Loucy (cell line): ENCODE measurements around the gene UNC13C.

ENCODE experiments used
- H2AFZ ChIP-seq: fragments of 200-600 bp; sonication (generic); 2 replicates; pipeline ENCODE4 v1.6.0; 2016; ENCODE audit warnings: antibody characterized with exemption, mild to moderate bottlenecking, low read length, moderate library complexity
- H3F3A ChIP-seq: fragments of 200-600 bp; 2 replicates; pipeline ENCODE4 v1.6.0; 2016; ENCODE audit warnings: antibody characterized with exemption, low read depth, mild to moderate bottlenecking
- H3K27me3 ChIP-seq: fragments of 200-600 bp; sonication (generic); 2 replicates; pipeline ENCODE4 v1.6.1; 2014; ENCODE audit warnings: low read length, mild to moderate bottlenecking; ENCODE audit not compliant: insufficient read depth, poor library complexity, severe bottlenecking
- H3K36me3 ChIP-seq: fragments of 200-600 bp; sonication (generic); 2 replicates; pipeline ENCODE4 v1.6.1; 2016; ENCODE audit warnings: low read length; ENCODE audit not compliant: insufficient read depth
- H3K4me1 ChIP-seq: fragments of 200-600 bp; sonication (generic); 2 replicates; pipeline ENCODE4 v1.5.1; 2014; ENCODE audit warnings: low read length, mild to moderate bottlenecking; ENCODE audit not compliant: insufficient read depth, poor library complexity, severe bottlenecking
- H3K4me2 ChIP-seq: fragments of 200-600 bp; sonication (generic); 2 replicates; pipeline ENCODE4 v1.6.0; 2014; ENCODE audit warnings: antibody characterized with exemption, low read length, low read depth, mild to moderate bottlenecking; ENCODE audit not compliant: poor library complexity, severe bottlenecking
- H3K4me3 ChIP-seq: fragments of 200-600 bp; sonication (generic); 2 replicates; pipeline ENCODE4 v1.5.1; 2014; ENCODE audit warnings: low read length, mild to moderate bottlenecking, mixed read lengths; ENCODE audit not compliant: poor library complexity, severe bottlenecking
- H3K79me2 ChIP-seq: fragments of 200-600 bp; sonication (generic); 2 replicates; pipeline ENCODE4 v1.6.1; 2014; ENCODE audit warnings: low read length; ENCODE audit not compliant: insufficient read depth
- H3K9ac ChIP-seq: fragments of 200-600 bp; sonication (generic); 2 replicates; pipeline ENCODE4 v1.6.0; 2014; ENCODE audit warnings: mild to moderate bottlenecking, low read depth, low read length, moderate library complexity; ENCODE audit not compliant: poor library complexity, severe bottlenecking
- H3K9me2 ChIP-seq: fragments of 200-600 bp; sonication (generic); replicated peaks from 2 replicates; pipeline ENCODE4 v1.6.1; 2016; ENCODE audit warnings: low read depth, low read length, mixed read lengths
- H3K9me3 ChIP-seq: fragments of 200-600 bp; sonication (generic); 2 replicates; pipeline ENCODE4 v1.6.1; 2014; ENCODE audit warnings: mild to moderate bottlenecking, antibody characterized with exemption, low read length, low read depth; ENCODE audit not compliant: insufficient read depth
- H4K20me1 ChIP-seq: fragments of 200-600 bp; sonication (generic); 2 replicates; pipeline ENCODE4 v1.6.0; 2014; ENCODE audit warnings: antibody characterized with exemption, low read length, mild to moderate bottlenecking; ENCODE audit not compliant: insufficient read depth, poor library complexity, severe bottlenecking
- CTCF ChIP-seq: fragments of 200-600 bp; sonication (generic); conservative IDR thresholded peaks from 2 replicates; pipeline ENCODE4 v1.5.1; 2014; ENCODE audit warnings: mild to moderate bottlenecking, antibody characterized with exemption, low read length
- EZH2phosphoT487 ChIP-seq: fragments of 200-600 bp; IDR thresholded peaks from 2 replicates; pipeline ENCODE4 v1.6.1; 2018; ENCODE audit warnings: antibody characterized with exemption, mild to moderate bottlenecking, moderate library complexity, borderline replicate concordance

UNC13C gene

GRCh38 chr15:54528021-54528420 is 549.8 kb downstream of the UNC13C start:
- Histone ChIP-seq H3K4me3 (no peak overlapping the region), H3K4me2 (no peak overlapping the region), H3K9me3 (no peaks in the 10 kb centered on the region), H3K9ac (no peak overlapping the region), H3K27me3 (no peaks in the 10 kb centered on the region), H3K4me1 (peaks cover 8% of the 10 kb centered on the region), H3F3A (no peaks in the 10 kb centered on the region), H4K20me1 (no peaks in the 10 kb centered on the region), H3K9me2 (no peaks in the 10 kb centered on the region), H3K36me3 (no peaks in the 10 kb centered on the region), H3K79me2 (no peaks in the 10 kb centered on the region), H2AFZ (no peak overlapping the region)
- TF ChIP-seq EZH2phosphoT487 (no peak), CTCF (no peak)

DNA sequence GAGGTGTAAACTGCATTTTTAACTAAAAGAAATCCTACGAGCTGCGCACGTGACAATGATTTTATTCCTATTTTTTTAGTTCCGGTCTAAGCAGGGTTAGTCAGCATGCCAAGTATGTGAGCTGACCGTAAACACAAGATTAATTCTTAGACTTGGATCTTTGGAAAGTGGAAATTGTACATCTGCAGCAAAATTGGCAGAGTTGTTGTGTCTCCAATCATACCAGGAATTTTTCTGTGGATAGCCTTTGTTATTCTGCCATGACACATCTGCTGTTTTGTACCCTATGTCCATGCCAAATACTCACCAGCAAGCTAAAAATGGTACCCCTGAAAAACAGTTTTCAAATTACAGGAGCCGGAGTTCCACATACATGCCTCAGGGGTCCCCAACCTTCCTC is 562.5 kb downstream of the UNC13C start:
- H3K9me3 ChIP-seq = 0 out of 2 replicates have a peak, but pooled peaks cover 3% of the 10 kb centered on the region
- no peak overlapping the region for H2AFZ ChIP-seq
- TF ChIP-seq EZH2phosphoT487 (no peak), CTCF (no peak)
- no peaks in the 10 kb centered on the region for H3K79me2 ChIP-seq
- no peaks in the 10 kb centered on the region for H3K9me2 ChIP-seq
- no peaks in the 10 kb centered on the region for H3K27me3 ChIP-seq
- H3F3A ChIP-seq = no peaks in the 10 kb centered on the region
- no peaks in the 10 kb centered on the region for H3K36me3 ChIP-seq
- H3K4me1 ChIP-seq = no peaks in the 10 kb centered on the region
- no peak overlapping the region for H3K4me2 ChIP-seq
- no peak overlapping the region for H3K4me3 ChIP-seq
- H4K20me1 ChIP-seq = no peaks in the 10 kb centered on the region
- no peak overlapping the region for H3K9ac ChIP-seq

- TF ChIP-seq EZH2phosphoT487 = no peak
- TF ChIP-seq CTCF = no peak
- Histone ChIP-seq H3K4me2 (no peak overlapping the region), H3K36me3 (no peaks in the 10 kb centered on the region), H3K79me2 (no peaks in the 10 kb centered on the region), H3K4me1 (peaks cover 4% of the 10 kb centered on the region), H3K9ac (no peak overlapping the region), H3F3A (no peaks in the 10 kb centered on the region), H3K27me3 (no peaks in the 10 kb centered on the region), H4K20me1 (no peaks in the 10 kb centered on the region), H2AFZ (no peak overlapping the region), H3K4me3 (no peak overlapping the region), H3K9me3 (no peaks in the 10 kb centered on the region), H3K9me2 (no peaks in the 10 kb centered on the region)
Measured at GRCh38 chr15:54547491-54547890, 569.2 kb downstream of the UNC13C start.
